GM06990 (cell line): ENCODE data around the gene CSH1.

Experiments
- DNase-seq: peaks from one replicate; pipeline ENCODE4 v3.0.0-alpha.2; 2011; ENCODE audit not compliant: insufficient read length; ENCODE audit errors: extremely low read depth
- H3K27me3 ChIP-seq: replicated peaks from 2 replicates; pipeline ENCODE4 v1.6.0; 2011; ENCODE audit warnings: low read length; ENCODE audit not compliant: control insufficient read depth, insufficient read depth
- H3K36me3 ChIP-seq: 2 replicates; pipeline ENCODE4 v1.5.1; 2011; ENCODE audit warnings: low read length; ENCODE audit not compliant: control insufficient read depth, insufficient read depth
- H3K4me3 ChIP-seq: replicated peaks from 2 replicates; pipeline ENCODE4 v1.5.1; 2011; ENCODE audit warnings: low read depth, mild to moderate bottlenecking, control low read depth, low read length
- CTCF ChIP-seq: IDR thresholded peaks from 2 replicates; pipeline ENCODE4 v1.5.1; 2011; ENCODE audit warnings: low read length, control low read depth, mild to moderate bottlenecking, inconsistent platforms; ENCODE audit not compliant: insufficient read depth, poor library complexity, severe bottlenecking

Gene CSH1

GRCh38 chr17:63941751-63942150 is 45.4 kb upstream of the CSH1 start:
- no peak for TF ChIP-seq CTCF
- H3K4me3 ChIP-seq, result no peak overlapping the region
- H3K36me3 ChIP-seq, result no peaks in the 10 kb centered on the region
- no peaks in the 10 kb centered on the region for H3K27me3 ChIP-seq
- no peak for DNase-seq

- H3K27me3 ChIP-seq, result no peaks in the 10 kb centered on the region
- H3K36me3 ChIP-seq, result no peaks in the 10 kb centered on the region
- TF ChIP-seq CTCF, result no peak
- no peak for DNase-seq
- no peak overlapping the region for H3K4me3 ChIP-seq
Measured at GRCh38 chr17:63941162-63941561, 44.8 kb upstream of the CSH1 start.

DNA sequence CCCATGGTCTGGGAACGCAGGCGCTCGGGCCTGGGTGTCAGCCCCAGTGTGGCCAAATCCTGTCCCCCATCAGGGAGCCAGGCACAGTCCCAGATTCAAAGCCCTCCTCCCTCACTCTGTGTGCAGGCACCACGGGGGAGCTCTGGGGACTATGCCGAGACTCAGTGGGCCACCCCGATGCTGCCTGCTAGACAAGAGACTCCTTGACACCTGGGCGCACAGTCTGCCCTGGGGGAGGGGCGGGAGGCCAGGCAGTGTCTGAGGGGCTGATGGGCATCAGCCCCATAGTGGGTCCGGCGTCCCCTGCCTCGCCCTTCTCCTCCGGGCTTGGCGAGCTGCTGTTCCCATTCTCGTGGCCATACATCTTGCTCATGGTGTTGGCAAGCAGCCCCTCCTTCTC is 44.2 kb upstream of the CSH1 start:
- TF ChIP-seq CTCF, result no peak
- no peaks in the 10 kb centered on the region for H3K36me3 ChIP-seq
- no peak for DNase-seq
- no peak overlapping the region for H3K4me3 ChIP-seq
- no peaks in the 10 kb centered on the region for H3K27me3 ChIP-seq

GRCh38 chr17:63939884-63940283 is 43.5 kb upstream of the CSH1 start:
- no peak overlapping the region for H3K4me3 ChIP-seq
- DNase-seq, result no peak
- no peaks in the 10 kb centered on the region for H3K27me3 ChIP-seq
- no peaks in the 10 kb centered on the region for H3K36me3 ChIP-seq
- no peak for TF ChIP-seq CTCF

GRCh38 chr17:63939401-63939800 is 43.0 kb upstream of the CSH1 start:
- Histone ChIP-seq H3K36me3 (no peaks in the 10 kb centered on the region), H3K27me3 (no peaks in the 10 kb centered on the region), H3K4me3 (no peak overlapping the region)
- DNase-seq, result no peak
- no peak for TF ChIP-seq CTCF

- DNase-seq, result no peak
- Histone ChIP-seq H3K36me3 (no peaks in the 10 kb centered on the region), H3K27me3 (no peaks in the 10 kb centered on the region), H3K4me3 (no peak overlapping the region)
- no peak for TF ChIP-seq CTCF
Measured at GRCh38 chr17:63937920-63938319, 41.5 kb upstream of the CSH1 start.
